Measurements from ENCODE around the gene RNF112.

DNA sequence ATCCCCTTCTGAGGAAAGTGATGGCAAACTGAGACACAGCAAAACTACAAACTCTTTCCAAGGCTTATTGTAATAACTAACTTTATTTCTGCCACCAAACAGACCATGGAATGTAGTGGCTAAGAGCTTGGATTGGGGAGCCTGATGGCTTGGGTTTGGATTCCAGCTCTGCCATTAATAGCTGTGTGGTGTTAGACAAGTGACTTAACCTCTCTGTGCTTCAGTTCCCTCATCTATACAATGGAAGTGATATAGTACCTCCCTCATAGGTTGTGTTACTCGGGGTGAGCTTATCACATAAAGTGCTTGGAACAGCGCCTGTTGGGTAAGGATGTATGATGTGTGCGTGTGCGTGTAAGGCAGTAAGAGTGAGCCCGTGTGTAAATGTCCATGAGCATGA, 5.9 kb upstream of the RNF112 start:
- TF ChIP-seq, protein P1, sequence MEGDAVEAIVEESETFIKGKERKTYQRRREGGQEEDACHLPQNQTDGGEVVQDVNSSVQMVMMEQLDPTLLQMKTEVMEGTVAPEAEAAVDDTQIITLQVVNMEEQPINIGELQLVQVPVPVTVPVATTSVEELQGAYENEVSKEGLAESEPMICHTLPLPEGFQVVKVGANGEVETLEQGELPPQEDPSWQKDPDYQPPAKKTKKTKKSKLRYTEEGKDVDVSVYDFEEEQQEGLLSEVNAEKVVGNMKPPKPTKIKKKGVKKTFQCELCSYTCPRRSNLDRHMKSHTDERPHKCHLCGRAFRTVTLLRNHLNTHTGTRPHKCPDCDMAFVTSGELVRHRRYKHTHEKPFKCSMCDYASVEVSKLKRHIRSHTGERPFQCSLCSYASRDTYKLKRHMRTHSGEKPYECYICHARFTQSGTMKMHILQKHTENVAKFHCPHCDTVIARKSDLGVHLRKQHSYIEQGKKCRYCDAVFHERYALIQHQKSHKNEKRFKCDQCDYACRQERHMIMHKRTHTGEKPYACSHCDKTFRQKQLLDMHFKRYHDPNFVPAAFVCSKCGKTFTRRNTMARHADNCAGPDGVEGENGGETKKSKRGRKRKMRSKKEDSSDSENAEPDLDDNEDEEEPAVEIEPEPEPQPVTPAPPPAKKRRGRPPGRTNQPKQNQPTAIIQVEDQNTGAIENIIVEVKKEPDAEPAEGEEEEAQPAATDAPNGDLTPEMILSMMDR (conservative IDR thresholded peaks at IDR 0.05; ENCODE audit: low read length), result no peak
- no peak for TF ChIP-seq EZH2phosphoT487 (IDR thresholded peaks at IDR 0.05; ENCODE audit: borderline replicate concordance, low read depth, low read length)

Measured in OCI-LY7 (cell line).